Measurements from ENCODE around the gene P3H2.

DNA sequence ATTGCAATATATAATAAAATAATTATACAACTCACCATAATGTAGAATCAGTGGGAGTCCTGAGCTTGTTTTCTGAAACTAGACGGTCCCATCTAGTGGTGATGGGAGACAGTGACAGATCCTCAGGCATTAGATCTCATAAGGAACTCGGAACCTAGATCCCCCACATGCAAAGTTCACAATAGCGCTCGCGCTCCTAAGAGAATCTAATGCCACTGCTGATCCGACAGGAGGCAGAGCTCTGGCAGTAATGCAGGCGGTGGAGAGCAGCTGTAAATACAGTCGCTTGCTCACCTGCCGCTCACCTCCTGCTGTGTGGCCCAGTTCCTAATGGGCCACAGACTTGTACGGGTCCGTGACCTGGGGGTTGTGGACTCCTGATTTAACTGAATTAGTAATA, 87.8 kb downstream of the P3H2 start:
- TF ChIP-seq, protein P1, sequence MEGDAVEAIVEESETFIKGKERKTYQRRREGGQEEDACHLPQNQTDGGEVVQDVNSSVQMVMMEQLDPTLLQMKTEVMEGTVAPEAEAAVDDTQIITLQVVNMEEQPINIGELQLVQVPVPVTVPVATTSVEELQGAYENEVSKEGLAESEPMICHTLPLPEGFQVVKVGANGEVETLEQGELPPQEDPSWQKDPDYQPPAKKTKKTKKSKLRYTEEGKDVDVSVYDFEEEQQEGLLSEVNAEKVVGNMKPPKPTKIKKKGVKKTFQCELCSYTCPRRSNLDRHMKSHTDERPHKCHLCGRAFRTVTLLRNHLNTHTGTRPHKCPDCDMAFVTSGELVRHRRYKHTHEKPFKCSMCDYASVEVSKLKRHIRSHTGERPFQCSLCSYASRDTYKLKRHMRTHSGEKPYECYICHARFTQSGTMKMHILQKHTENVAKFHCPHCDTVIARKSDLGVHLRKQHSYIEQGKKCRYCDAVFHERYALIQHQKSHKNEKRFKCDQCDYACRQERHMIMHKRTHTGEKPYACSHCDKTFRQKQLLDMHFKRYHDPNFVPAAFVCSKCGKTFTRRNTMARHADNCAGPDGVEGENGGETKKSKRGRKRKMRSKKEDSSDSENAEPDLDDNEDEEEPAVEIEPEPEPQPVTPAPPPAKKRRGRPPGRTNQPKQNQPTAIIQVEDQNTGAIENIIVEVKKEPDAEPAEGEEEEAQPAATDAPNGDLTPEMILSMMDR (IDR thresholded peaks at IDR 0.05; ENCODE audit: poor library complexity) = no peak
- no peak for TF ChIP-seq EZH2 (IDR thresholded peaks at IDR 0.05; ENCODE audit: borderline replicate concordance)

Measured in hepatocyte (in vitro differentiated cells).